PFSK-1 (cell line): ENCODE measurements around the gene HMX2.

ENCODE experiments used
- POLR2AphosphoS5 ChIP-seq: IDR thresholded peaks from 2 replicates; pipeline ENCODE4 v1.6.1; 2012; ENCODE audit warnings: low read depth, mild to moderate bottlenecking, control low read depth, low read length, moderate library complexity
- TAF1 ChIP-seq: IDR thresholded peaks from 2 replicates; pipeline ENCODE4 v1.6.1; 2012; ENCODE audit warnings: low read length, control low read depth, borderline replicate concordance; ENCODE audit not compliant: insufficient read depth

DNA sequence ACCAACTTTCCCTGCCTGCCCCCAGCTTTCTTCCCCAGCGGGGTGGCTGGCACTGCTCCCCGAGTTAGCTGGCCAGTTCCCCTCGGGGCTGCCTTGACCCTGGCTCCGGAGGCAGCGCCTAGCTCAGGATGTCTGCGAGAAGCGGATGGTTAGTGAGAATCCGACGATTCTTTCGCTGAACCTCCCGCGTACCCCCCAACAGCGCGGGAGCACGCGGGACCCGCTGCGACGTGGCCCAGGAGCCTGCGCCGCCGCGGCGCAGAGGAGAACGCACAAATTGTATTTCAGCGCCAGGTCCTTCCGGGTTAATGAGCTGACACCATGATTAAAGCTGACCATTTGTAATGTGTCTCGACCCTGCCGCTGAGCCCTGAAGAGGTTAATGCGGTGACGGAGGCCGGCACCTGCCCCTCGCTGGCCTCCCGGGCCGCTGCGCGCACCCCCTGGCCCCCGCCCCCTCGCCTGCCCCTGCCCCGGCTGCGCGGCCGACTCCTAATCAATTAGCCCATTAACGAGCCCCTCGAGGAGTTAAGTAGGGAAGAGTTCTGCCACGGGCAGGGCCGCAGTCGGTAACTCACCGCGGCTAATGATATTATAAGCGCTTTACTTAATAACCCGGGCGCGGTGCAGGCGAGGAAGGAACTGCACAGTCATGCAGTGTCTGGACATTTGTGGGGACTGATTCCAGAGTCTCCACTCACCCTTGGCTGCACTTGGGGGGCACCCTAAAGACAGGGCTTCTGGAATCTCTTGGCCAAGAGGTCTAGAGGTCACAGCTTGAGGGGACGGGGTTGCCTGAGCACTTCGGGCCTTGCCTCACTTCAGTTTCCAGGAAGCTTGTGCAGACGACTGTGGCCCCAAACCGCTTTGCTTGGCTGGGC is 1.7 kb upstream of the HMX2 start:
- TF ChIP-seq POLR2AphosphoS5 (no peak), TAF1 (no peak)
